WTC11 (cell line): Measurements from ENCODE around the gene GPHA2. TPM values are rescaled to one million over a fixed set of nuclear protein-coding genes. Genes with fewer than 3 reads are reported as not detected.

ENCODE experiments used
- ATAC-seq: fragments of 200-7000 bp; cut with Tn5 transposase; 2 replicates; pipeline ENCODE4 v1.10.0; 2021; ENCODE audit warnings: mild to moderate bottlenecking, moderate library complexity
- CTCF ChIA-PET: fragments of 300-600 bp; sonication (Branson Sonifier 250); formaldehyde crosslinking; loops from one replicate; lab custom pipeline; 2021; ENCODE audit warnings: antibody characterized with exemption; lab: Charles Lee
- POLR2A ChIA-PET: fragments of 350-600 bp; sonication (Branson Sonifier 250); formaldehyde crosslinking; loops from one replicate; lab custom pipeline; 2021; ENCODE audit warnings: antibody characterized with exemption; lab: Charles Lee
- DNase-seq: peaks from one replicate; pipeline ENCODE4 v3.0.0; 2021; ENCODE audit warnings: low spot score
- H3K27ac Mint-ChIP-seq: 2 replicates; pipeline ENCODE4 v1.8.0; 2021; ENCODE audit warnings: mixed read lengths
- H3K27me3 Mint-ChIP-seq: 2 replicates; pipeline ENCODE4 v1.8.0; 2021; ENCODE audit warnings: low read depth, mild to moderate bottlenecking, moderate library complexity, mixed read lengths
- H3K36me3 Mint-ChIP-seq: 2 replicates; pipeline ENCODE4 v1.8.0; 2021; ENCODE audit warnings: mixed read lengths
- H3K4me1 Mint-ChIP-seq: 2 replicates; pipeline ENCODE4 v1.8.0; 2022; ENCODE audit warnings: mixed read lengths
- H3K4me3 Mint-ChIP-seq: 2 replicates; pipeline ENCODE4 v1.8.0; 2021; ENCODE audit warnings: mild to moderate bottlenecking, moderate library complexity, mixed read lengths
- H3K9me3 Mint-ChIP-seq: 2 replicates; pipeline ENCODE4 v1.8.0; 2021; ENCODE audit warnings: mixed read lengths
- CREM ChIP-seq: sonication (generic); formaldehyde crosslinking; IDR thresholded peaks from 2 replicates; pipeline ENCODE4 v1.8.1; 2022; ENCODE audit warnings: mild to moderate bottlenecking, missing genetic modification reagents, moderate library complexity
- EMX1 ChIP-seq: fragments of 250-450 bp; sonication (Bioruptor Pico); IDR thresholded peaks from 2 replicates; pipeline ENCODE4 v1.8.0; 2021; ENCODE audit warnings: mild to moderate bottlenecking
- ETV6 ChIP-seq: sonication (generic); formaldehyde crosslinking; IDR thresholded peaks from 2 replicates; pipeline ENCODE4 v1.8.1; 2022; ENCODE audit warnings: mild to moderate bottlenecking, missing genetic modification reagents
- MYBL2 ChIP-seq: sonication (generic); formaldehyde crosslinking; IDR thresholded peaks from 2 replicates; pipeline ENCODE4 v1.8.1; 2023; ENCODE audit warnings: mild to moderate bottlenecking, moderate library complexity, missing genetic modification reagents
- NFE2L1 ChIP-seq: sonication (generic); formaldehyde crosslinking; IDR thresholded peaks from 2 replicates; pipeline ENCODE4 v1.8.1; 2023; ENCODE audit warnings: missing genetic modification reagents
- SP1 ChIP-seq: sonication (generic); formaldehyde crosslinking; conservative IDR thresholded peaks from 2 replicates; pipeline ENCODE4 v1.8.1; 2022; ENCODE audit warnings: missing genetic modification reagents
- TCF7 ChIP-seq: sonication (generic); formaldehyde crosslinking; IDR thresholded peaks from 2 replicates; pipeline ENCODE4 v1.8.0; 2022; ENCODE audit warnings: mild to moderate bottlenecking, low read depth, missing genetic modification reagents, moderate library complexity
- TEAD1 ChIP-seq: sonication (generic); formaldehyde crosslinking; IDR thresholded peaks from 2 replicates; pipeline ENCODE4 v1.8.0; 2022; ENCODE audit warnings: mild to moderate bottlenecking, missing genetic modification reagents
- TEAD4 ChIP-seq: sonication (generic); formaldehyde crosslinking; IDR thresholded peaks from 2 replicates; pipeline ENCODE4 v1.8.0; 2022; ENCODE audit warnings: mild to moderate bottlenecking, missing genetic modification reagents
- ZNF138 ChIP-seq: sonication (generic); formaldehyde crosslinking; conservative IDR thresholded peaks from 2 replicates; pipeline ENCODE4 v1.8.1; 2022; ENCODE audit warnings: mild to moderate bottlenecking, moderate library complexity, missing genetic modification reagents
- ZNF396 ChIP-seq: fragments of 250-450 bp; sonication (Bioruptor Pico); IDR thresholded peaks from 2 replicates; pipeline ENCODE4 v1.8.0; 2021; ENCODE audit warnings: mild to moderate bottlenecking, moderate library complexity, borderline replicate concordance
- total RNA-seq: library from RNA; stranded (reverse); gene quantifications from 3 replicates; pipeline ENCODE4 v1.2.3, GENCODE V29; 2021
- TF ChIP-seq, protein P1 (sequence below): sonication (generic); formaldehyde crosslinking; conservative IDR thresholded peaks from 2 replicates; pipeline ENCODE4 v1.8.1; 2023; ENCODE audit warnings: mild to moderate bottlenecking, low read depth, missing genetic modification reagents, moderate library complexity
- TF ChIP-seq, protein P2 (sequence below): sonication (generic); formaldehyde crosslinking; IDR thresholded peaks from 2 replicates; pipeline ENCODE4 v1.8.0; 2023; ENCODE audit warnings: missing genetic modification reagents, mild to moderate bottlenecking, borderline replicate concordance
- TF ChIP-seq, protein P3 (sequence below): sonication (generic); formaldehyde crosslinking; IDR thresholded peaks from 2 replicates; pipeline ENCODE4 v1.8.1; 2023; ENCODE audit warnings: mild to moderate bottlenecking, missing genetic modification reagents, moderate library complexity
- TF ChIP-seq, protein P4 (sequence below): sonication (generic); formaldehyde crosslinking; IDR thresholded peaks from 2 replicates; pipeline ENCODE4 v1.8.1; 2022; ENCODE audit warnings: low read depth, mild to moderate bottlenecking, moderate library complexity, missing genetic modification reagents, borderline replicate concordance
- TF ChIP-seq, protein P5 (sequence below): sonication (generic); formaldehyde crosslinking; IDR thresholded peaks from 2 replicates; pipeline ENCODE4 v1.8.1; 2023; ENCODE audit warnings: mild to moderate bottlenecking, missing genetic modification reagents
- TF ChIP-seq, protein P6 (sequence below): sonication (generic); formaldehyde crosslinking; IDR thresholded peaks from 2 replicates; pipeline ENCODE4 v1.8.0; 2023; ENCODE audit warnings: missing genetic modification reagents
- TF ChIP-seq, protein P7 (sequence below): fragments of 250-450 bp; sonication (Bioruptor Pico); IDR thresholded peaks from 2 replicates; pipeline ENCODE4 v1.9.0; 2021; ENCODE audit warnings: mild to moderate bottlenecking, borderline replicate concordance

The GPHA2 gene
- total RNA-seq, 1 experiment from 2014 or later, result 1.6 TPM

DNA sequence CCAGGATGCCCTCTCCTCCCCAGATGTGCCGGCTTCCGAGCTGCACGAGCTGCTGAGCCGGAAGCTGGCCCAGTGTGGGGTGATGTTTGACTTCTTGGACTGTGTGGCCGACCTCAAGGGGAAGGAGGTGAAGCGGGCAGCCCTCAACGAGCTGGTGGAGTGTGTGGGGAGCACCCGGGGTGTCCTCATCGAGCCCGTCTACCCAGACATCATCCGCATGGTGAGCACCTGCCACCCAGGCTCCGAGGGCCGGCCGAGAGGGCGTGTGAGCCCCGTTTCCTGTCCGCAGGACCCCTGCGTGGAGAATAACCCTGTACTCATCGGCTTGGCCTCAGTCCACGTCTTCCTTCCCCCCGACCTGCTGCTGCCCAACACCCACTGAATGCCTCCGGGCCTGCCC is 9.0 kb downstream of the GPHA2 start (continued):
- no peak for TF ChIP-seq ZNF138 (CRISPR knock-in tag)
- no peak for TF ChIP-seq ETV6 (CRISPR knock-in tag)
- TF ChIP-seq CREM (CRISPR knock-in tag), result no peak
- TF ChIP-seq TEAD4, result no peak
- no peak for TF ChIP-seq ZNF396 (CRISPR knock-in tag)

DNA sequence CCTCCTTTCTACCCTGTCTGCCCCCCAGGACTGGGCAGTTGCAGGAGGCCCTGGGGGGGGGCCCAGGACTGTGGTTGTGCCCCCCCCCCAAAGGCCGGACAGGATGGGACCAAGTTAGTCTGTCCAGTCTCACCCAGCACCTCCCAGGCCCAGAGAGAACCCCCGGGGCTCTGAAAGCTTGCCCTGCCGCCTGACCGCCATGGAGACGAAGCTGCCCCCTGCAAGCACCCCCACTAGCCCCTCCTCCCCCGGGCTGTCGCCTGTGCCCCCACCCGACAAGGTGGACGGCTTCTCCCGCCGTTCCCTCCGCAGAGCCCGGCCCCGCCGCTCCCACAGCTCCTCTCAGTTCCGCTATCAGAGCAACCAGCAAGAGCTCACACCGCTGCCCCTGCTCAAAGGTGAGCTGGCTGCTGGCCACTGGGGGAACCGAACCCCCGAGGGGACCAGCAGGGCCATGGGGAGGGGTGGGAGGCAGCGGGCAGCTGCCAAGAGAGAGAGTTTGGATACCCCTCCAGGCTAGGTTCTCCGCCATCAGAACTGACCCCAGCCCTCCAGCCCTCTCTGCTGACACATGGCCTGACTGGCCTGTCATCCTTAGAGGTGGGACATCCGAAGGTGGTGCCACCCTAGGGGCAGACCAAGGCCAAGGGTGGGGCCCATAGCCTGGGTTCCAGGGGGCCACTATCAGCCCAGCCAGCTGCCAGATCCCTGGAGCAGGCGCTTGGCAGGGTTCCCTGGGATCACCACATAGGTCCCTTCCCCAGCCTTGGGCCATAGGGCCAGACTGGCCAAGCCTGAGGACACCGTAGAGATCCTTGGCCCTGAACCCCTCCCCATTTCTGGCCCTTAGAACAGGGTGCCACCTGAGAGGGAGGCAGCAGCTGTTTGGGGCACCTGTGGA is 9.9 kb downstream of the GPHA2 start:
- Mint-ChIP-seq H3K36me3 (no peaks in the 10 kb centered on the region; the same call in 1 of the 2 replicates), H3K27ac (no peak overlapping the region), H3K27me3 (no peaks in the 10 kb centered on the region), H3K4me3 (peak overlapping the region; percentile 93), H3K4me1 (no peaks in the 10 kb centered on the region; the same call in 1 of the 2 replicates), H3K9me3 (no peaks in the 10 kb centered on the region)
- CTCF ChIA-PET, result interaction anchor here (0.6 to 1.4 kb wide), 5 partner anchors 38 to 203 kb away, joined by 3 to 6 read pairs (median 3); partner anchors contain the start of gene ARL2
- no peak for TF ChIP-seq SP1 (CRISPR knock-in tag)
- TF ChIP-seq, protein P1, sequence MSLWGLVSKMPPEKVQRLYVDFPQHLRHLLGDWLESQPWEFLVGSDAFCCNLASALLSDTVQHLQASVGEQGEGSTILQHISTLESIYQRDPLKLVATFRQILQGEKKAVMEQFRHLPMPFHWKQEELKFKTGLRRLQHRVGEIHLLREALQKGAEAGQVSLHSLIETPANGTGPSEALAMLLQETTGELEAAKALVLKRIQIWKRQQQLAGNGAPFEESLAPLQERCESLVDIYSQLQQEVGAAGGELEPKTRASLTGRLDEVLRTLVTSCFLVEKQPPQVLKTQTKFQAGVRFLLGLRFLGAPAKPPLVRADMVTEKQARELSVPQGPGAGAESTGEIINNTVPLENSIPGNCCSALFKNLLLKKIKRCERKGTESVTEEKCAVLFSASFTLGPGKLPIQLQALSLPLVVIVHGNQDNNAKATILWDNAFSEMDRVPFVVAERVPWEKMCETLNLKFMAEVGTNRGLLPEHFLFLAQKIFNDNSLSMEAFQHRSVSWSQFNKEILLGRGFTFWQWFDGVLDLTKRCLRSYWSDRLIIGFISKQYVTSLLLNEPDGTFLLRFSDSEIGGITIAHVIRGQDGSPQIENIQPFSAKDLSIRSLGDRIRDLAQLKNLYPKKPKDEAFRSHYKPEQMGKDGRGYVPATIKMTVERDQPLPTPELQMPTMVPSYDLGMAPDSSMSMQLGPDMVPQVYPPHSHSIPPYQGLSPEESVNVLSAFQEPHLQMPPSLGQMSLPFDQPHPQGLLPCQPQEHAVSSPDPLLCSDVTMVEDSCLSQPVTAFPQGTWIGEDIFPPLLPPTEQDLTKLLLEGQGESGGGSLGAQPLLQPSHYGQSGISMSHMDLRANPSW (CRISPR knock-in tag), result no peak
- TF ChIP-seq, protein P2, sequence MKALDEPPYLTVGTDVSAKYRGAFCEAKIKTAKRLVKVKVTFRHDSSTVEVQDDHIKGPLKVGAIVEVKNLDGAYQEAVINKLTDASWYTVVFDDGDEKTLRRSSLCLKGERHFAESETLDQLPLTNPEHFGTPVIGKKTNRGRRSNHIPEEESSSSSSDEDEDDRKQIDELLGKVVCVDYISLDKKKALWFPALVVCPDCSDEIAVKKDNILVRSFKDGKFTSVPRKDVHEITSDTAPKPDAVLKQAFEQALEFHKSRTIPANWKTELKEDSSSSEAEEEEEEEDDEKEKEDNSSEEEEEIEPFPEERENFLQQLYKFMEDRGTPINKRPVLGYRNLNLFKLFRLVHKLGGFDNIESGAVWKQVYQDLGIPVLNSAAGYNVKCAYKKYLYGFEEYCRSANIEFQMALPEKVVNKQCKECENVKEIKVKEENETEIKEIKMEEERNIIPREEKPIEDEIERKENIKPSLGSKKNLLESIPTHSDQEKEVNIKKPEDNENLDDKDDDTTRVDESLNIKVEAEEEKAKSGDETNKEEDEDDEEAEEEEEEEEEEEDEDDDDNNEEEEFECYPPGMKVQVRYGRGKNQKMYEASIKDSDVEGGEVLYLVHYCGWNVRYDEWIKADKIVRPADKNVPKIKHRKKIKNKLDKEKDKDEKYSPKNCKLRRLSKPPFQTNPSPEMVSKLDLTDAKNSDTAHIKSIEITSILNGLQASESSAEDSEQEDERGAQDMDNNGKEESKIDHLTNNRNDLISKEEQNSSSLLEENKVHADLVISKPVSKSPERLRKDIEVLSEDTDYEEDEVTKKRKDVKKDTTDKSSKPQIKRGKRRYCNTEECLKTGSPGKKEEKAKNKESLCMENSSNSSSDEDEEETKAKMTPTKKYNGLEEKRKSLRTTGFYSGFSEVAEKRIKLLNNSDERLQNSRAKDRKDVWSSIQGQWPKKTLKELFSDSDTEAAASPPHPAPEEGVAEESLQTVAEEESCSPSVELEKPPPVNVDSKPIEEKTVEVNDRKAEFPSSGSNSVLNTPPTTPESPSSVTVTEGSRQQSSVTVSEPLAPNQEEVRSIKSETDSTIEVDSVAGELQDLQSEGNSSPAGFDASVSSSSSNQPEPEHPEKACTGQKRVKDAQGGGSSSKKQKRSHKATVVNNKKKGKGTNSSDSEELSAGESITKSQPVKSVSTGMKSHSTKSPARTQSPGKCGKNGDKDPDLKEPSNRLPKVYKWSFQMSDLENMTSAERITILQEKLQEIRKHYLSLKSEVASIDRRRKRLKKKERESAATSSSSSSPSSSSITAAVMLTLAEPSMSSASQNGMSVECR (CRISPR knock-in tag), result no peak
- TF ChIP-seq TEAD1 (CRISPR knock-in tag), result no peak
- TF ChIP-seq, protein P3, sequence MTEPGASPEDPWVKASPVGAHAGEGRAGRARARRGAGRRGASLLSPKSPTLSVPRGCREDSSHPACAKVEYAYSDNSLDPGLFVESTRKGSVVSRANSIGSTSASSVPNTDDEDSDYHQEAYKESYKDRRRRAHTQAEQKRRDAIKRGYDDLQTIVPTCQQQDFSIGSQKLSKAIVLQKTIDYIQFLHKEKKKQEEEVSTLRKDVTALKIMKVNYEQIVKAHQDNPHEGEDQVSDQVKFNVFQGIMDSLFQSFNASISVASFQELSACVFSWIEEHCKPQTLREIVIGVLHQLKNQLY (CRISPR knock-in tag), result no peak
- no peak for TF ChIP-seq EMX1 (CRISPR knock-in tag)
- TF ChIP-seq ETV6 (CRISPR knock-in tag), result no peak
- TF ChIP-seq, protein P4, sequence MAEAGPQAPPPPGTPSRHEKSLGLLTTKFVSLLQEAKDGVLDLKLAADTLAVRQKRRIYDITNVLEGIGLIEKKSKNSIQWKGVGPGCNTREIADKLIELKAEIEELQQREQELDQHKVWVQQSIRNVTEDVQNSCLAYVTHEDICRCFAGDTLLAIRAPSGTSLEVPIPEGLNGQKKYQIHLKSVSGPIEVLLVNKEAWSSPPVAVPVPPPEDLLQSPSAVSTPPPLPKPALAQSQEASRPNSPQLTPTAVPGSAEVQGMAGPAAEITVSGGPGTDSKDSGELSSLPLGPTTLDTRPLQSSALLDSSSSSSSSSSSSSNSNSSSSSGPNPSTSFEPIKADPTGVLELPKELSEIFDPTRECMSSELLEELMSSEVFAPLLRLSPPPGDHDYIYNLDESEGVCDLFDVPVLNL (CRISPR knock-in tag), result no peak
- TF ChIP-seq NFE2L1 (CRISPR knock-in tag), result no peak
- no peak for TF ChIP-seq ZNF138 (CRISPR knock-in tag)
- TF ChIP-seq, protein P5, sequence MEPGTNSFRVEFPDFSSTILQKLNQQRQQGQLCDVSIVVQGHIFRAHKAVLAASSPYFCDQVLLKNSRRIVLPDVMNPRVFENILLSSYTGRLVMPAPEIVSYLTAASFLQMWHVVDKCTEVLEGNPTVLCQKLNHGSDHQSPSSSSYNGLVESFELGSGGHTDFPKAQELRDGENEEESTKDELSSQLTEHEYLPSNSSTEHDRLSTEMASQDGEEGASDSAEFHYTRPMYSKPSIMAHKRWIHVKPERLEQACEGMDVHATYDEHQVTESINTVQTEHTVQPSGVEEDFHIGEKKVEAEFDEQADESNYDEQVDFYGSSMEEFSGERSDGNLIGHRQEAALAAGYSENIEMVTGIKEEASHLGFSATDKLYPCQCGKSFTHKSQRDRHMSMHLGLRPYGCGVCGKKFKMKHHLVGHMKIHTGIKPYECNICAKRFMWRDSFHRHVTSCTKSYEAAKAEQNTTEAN (CRISPR knock-in tag), result no peak
- TF ChIP-seq, protein P6, sequence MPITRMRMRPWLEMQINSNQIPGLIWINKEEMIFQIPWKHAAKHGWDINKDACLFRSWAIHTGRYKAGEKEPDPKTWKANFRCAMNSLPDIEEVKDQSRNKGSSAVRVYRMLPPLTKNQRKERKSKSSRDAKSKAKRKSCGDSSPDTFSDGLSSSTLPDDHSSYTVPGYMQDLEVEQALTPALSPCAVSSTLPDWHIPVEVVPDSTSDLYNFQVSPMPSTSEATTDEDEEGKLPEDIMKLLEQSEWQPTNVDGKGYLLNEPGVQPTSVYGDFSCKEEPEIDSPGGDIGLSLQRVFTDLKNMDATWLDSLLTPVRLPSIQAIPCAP (CRISPR knock-in tag), result no peak
- TF ChIP-seq, protein P7, sequence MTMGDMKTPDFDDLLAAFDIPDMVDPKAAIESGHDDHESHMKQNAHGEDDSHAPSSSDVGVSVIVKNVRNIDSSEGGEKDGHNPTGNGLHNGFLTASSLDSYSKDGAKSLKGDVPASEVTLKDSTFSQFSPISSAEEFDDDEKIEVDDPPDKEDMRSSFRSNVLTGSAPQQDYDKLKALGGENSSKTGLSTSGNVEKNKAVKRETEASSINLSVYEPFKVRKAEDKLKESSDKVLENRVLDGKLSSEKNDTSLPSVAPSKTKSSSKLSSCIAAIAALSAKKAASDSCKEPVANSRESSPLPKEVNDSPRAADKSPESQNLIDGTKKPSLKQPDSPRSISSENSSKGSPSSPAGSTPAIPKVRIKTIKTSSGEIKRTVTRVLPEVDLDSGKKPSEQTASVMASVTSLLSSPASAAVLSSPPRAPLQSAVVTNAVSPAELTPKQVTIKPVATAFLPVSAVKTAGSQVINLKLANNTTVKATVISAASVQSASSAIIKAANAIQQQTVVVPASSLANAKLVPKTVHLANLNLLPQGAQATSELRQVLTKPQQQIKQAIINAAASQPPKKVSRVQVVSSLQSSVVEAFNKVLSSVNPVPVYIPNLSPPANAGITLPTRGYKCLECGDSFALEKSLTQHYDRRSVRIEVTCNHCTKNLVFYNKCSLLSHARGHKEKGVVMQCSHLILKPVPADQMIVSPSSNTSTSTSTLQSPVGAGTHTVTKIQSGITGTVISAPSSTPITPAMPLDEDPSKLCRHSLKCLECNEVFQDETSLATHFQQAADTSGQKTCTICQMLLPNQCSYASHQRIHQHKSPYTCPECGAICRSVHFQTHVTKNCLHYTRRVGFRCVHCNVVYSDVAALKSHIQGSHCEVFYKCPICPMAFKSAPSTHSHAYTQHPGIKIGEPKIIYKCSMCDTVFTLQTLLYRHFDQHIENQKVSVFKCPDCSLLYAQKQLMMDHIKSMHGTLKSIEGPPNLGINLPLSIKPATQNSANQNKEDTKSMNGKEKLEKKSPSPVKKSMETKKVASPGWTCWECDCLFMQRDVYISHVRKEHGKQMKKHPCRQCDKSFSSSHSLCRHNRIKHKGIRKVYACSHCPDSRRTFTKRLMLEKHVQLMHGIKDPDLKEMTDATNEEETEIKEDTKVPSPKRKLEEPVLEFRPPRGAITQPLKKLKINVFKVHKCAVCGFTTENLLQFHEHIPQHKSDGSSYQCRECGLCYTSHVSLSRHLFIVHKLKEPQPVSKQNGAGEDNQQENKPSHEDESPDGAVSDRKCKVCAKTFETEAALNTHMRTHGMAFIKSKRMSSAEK, result no peak
- TF ChIP-seq TCF7 (CRISPR knock-in tag), result no peak
- TF ChIP-seq CREM (CRISPR knock-in tag), result no peak
- no peak for TF ChIP-seq MYBL2
- POLR2A ChIA-PET, result no interaction called here
- DNase-seq, result no peak
- ATAC-seq, result no peak
